CD14-positive monocyte (primary cell): Measurements from ENCODE around the gene POR. TPM values are rescaled to one million over a fixed set of nuclear protein-coding genes. Genes with fewer than 3 reads are reported as not detected.
A peak's percentile ranks its signal among the peaks of the same experiment; 100 is the strongest.

Experiments used
- DNase-seq, 3 donors: peaks; one replicate each; pipeline ENCODE4 v3.0.0-alpha.2; 2011 to 2022
- H2AFZ ChIP-seq: 2 replicates; pipeline ENCODE4 v1.6.0; 2012; ENCODE audit warnings: mild to moderate bottlenecking, low read depth, low read length, inconsistent platforms; ENCODE audit not compliant: insufficient read depth, poor library complexity, severe bottlenecking
- H3K27ac ChIP-seq, 2 donors: 1 replicate in 1 of 2; 2 replicates in 1 of 2; pipeline ENCODE4 v1.5.1; 2012 to 2013; ENCODE audit warnings: low read length in 2 of 2, control low read depth in 1 of 2, inconsistent platforms in 1 of 2, low read depth in 1 of 2, mild to moderate bottlenecking in 1 of 2
- H3K27me3 ChIP-seq, 2 donors: one replicate each; pipeline versions ENCODE4 v1.6.0 to v1.6.1; 2011 to 2013; ENCODE audit warnings: low read length in 2 of 2; ENCODE audit not compliant: control insufficient read depth in 2 of 2, insufficient read depth in 2 of 2
- H3K36me3 ChIP-seq, 2 donors: replicated peaks in 1 of 2; 1 replicate in 1 of 2; 2 replicates in 1 of 2; pipeline versions ENCODE4 v1.5.1 to v1.6.1; 2012 to 2013; ENCODE audit warnings: low read length in 2 of 2, control low read depth in 1 of 2, inconsistent platforms in 1 of 2, mild to moderate bottlenecking in 1 of 2; ENCODE audit not compliant: insufficient read depth in 2 of 2, control insufficient read depth in 1 of 2
- H3K4me1 ChIP-seq, 2 donors: 1 replicate in 1 of 2; 2 replicates in 1 of 2; pipeline versions ENCODE4 v1.5.1 to v1.6.1; 2012 to 2013; ENCODE audit warnings: low read length in 2 of 2, control low read depth in 1 of 2, inconsistent platforms in 1 of 2, mild to moderate bottlenecking in 1 of 2, moderate library complexity in 1 of 2; ENCODE audit not compliant: insufficient read depth in 2 of 2, control insufficient read depth in 1 of 2
- H3K4me2 ChIP-seq: replicated peaks from 2 replicates; pipeline ENCODE3; 2012; ENCODE audit warnings: low read length, moderate library complexity, mild to moderate bottlenecking; ENCODE audit not compliant: poor library complexity, severe bottlenecking; ENCODE audit errors: extremely low read depth
- H3K4me3 ChIP-seq, 3 experiments: fragments of 200-600 bp in 1 of 3; sonication (generic) in 1 of 3; replicated peaks in 1 of 3; 1 replicate in 2 of 3; 2 replicates in 1 of 3; pipeline ENCODE4 v1.5.1; 2011 to 2013; ENCODE audit warnings: low read length in 3 of 3, mild to moderate bottlenecking in 3 of 3, control low read depth in 2 of 3, low read depth in 2 of 3, inconsistent platforms in 1 of 3, moderate library complexity in 1 of 3
- H3K79me2 ChIP-seq: 2 replicates; pipeline ENCODE4 v1.6.0; 2012; ENCODE audit warnings: mild to moderate bottlenecking, control low read depth, inconsistent platforms, low read length, moderate library complexity; ENCODE audit not compliant: insufficient read depth
- H3K9ac ChIP-seq: 2 replicates; pipeline ENCODE4 v1.6.0; 2017; ENCODE audit warnings: low read length, mild to moderate bottlenecking; ENCODE audit not compliant: insufficient read depth, poor library complexity, severe bottlenecking
- H3K9me3 ChIP-seq, 2 donors: replicated peaks in 1 of 2; 1 replicate in 1 of 2; 2 replicates in 1 of 2; pipeline versions ENCODE4 v1.5.1 to v1.6.1; 2012 to 2013; ENCODE audit warnings: low read length in 2 of 2, control low read depth in 1 of 2; ENCODE audit not compliant: control insufficient read depth in 1 of 2, insufficient read depth in 1 of 2
- H4K20me1 ChIP-seq: 2 replicates; pipeline ENCODE4 v1.6.0; 2012; ENCODE audit warnings: mild to moderate bottlenecking, low read length, control low read depth, moderate library complexity; ENCODE audit not compliant: insufficient read depth
- H3K27ac Mint-ChIP-seq, 7 donors: one replicate each; pipeline ENCODE4 v1.8.0; 2020; ENCODE audit warnings: mild to moderate bottlenecking in 7 of 7, mixed read lengths in 7 of 7, moderate library complexity in 6 of 7, inconsistent platforms in 2 of 7
- H3K27me3 Mint-ChIP-seq, 3 donors: one replicate each; pipeline ENCODE4 v1.8.0; 2021 to 2022; ENCODE audit warnings: low read depth in 3 of 3, mild to moderate bottlenecking in 3 of 3, mixed read lengths in 3 of 3, moderate library complexity in 3 of 3, inconsistent platforms in 1 of 3
- H3K36me3 Mint-ChIP-seq, 2 donors: one replicate each; pipeline ENCODE4 v1.8.0; 2020; ENCODE audit warnings: mixed read lengths in 2 of 2, inconsistent platforms in 1 of 2, mild to moderate bottlenecking in 1 of 2
- H3K4me1 Mint-ChIP-seq: one replicate; pipeline ENCODE4 v1.8.0; 2020; ENCODE audit warnings: mild to moderate bottlenecking, mixed read lengths
- H3K4me3 Mint-ChIP-seq, 2 donors: one replicate each; pipeline ENCODE4 v1.8.0; 2020; ENCODE audit warnings: mild to moderate bottlenecking in 2 of 2, mixed read lengths in 2 of 2, moderate library complexity in 1 of 2
- H3K9me3 Mint-ChIP-seq, 7 donors: one replicate each; pipeline ENCODE4 v1.8.0; 2020 to 2022; ENCODE audit warnings: mixed read lengths in 7 of 7, mild to moderate bottlenecking in 6 of 7, moderate library complexity in 6 of 7, inconsistent platforms in 2 of 7
- WGBS: methylation state at CpG from one replicate; pipeline ENCODE4 v1.1.5; 2013; ENCODE audit warnings: missing lambda C conversion rate; ENCODE audit not compliant: insufficient coverage; 5-methylcytosine and 5-hydroxymethylcytosine counted together
- intact Hi-C, 2 donors: fragments of 100-400 bp; cut with micrococcal nuclease; formaldehyde crosslinking; loops; one replicate each; pipeline versions ENCODE4 v1.15.0 to v1.15.1; 2023
- polyA plus RNA-seq, 3 donors: library from polyadenylated mRNA; depleted of rRNA in 1 of 3; unstranded in 2 of 3; stranded (reverse) in 1 of 3; fragments of 300-500 nt in 2 of 3; fragments of >200 nt in 1 of 3; fragmentation: Illumina TruSeq in 2 of 3; gene quantifications; 1 replicate in 2 of 3; 2 replicates in 1 of 3; pipeline ENCODE4 v1.2.3, GENCODE V29; 2012 to 2021
- TF ChIP-seq, protein P1 (sequence below): fragments of 200-600 bp; IDR thresholded peaks from one replicate; pipeline ENCODE4 v1.8.0; 2022; ENCODE audit warnings: antibody characterized with exemption, mild to moderate bottlenecking

POR gene
- polyA plus RNA-seq, 3 donors: 90.5 to 102 (median 98.1) TPM

DNA sequence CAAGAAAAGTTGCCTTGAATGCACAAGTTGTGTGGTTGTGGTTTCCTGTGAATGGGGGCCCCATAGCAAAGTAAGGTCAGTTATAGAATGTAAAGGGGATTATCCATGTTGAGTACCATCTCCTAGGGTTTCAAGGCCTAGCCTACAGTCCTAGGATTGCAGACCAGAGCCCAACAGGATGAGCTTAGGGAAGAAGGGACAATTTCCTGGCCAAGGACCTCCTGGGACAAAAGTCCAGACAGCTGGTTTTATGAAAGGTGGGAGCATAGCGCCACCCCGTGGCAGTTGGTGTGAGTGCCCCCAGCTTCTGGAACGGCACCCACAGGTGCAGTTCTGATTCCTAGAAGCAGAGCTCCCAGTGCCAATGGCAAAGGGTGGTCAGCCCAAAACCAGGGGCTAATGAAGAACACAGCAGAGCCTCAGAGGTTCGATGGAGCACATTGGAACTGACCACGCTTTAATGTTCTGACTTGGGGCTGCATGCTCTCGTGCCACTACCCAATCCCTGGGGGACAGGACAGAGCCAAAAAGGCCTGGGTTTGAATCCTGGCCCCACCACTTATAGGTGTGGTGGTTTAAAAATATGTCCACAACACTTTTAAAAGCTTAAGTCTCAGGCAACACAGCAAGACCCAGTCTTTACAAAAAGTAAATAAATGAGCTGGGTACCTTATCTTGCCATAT lies 105.2 kb downstream of the POR start:
- Histone ChIP-seq H3K4me3 (no peak overlapping the region), H3K27ac (no peak overlapping the region), H2AFZ (no peak overlapping the region), H3K27me3 (no peaks in the 10 kb centered on the region), H3K9ac (no peak overlapping the region), H3K4me2 (no peak overlapping the region), H3K4me1 (peaks cover 16 to 18% of the 10 kb centered on the region in 2 donors), H3K79me2 (no peaks in the 10 kb centered on the region), H3K36me3 (peaks cover 12 to 43% of the 10 kb centered on the region in 2 donors), H3K9me3 (no peaks in the 10 kb centered on the region), H4K20me1 (no peaks in the 10 kb centered on the region)
- peaks cover 17% of the 10 kb centered on the region for H3K4me1 Mint-ChIP-seq
- no peak overlapping the region for H3K4me3 Mint-ChIP-seq
- DNase-seq: peak; percentile 58 to 76 (median 74)
- 42% methylated on average over 5 of the region's 6 CpGs for WGBS
- H3K27ac Mint-ChIP-seq: peak overlapping the region in 1 of 7 donors; percentile 76
- intact Hi-C loops: loop anchor here (2.0 to 10.0 kb wide), 2 partner anchors 153 to 245 kb away; partner anchors contain the start of gene CCL26 (in 2 of the 2)
- TF ChIP-seq, protein P1, sequence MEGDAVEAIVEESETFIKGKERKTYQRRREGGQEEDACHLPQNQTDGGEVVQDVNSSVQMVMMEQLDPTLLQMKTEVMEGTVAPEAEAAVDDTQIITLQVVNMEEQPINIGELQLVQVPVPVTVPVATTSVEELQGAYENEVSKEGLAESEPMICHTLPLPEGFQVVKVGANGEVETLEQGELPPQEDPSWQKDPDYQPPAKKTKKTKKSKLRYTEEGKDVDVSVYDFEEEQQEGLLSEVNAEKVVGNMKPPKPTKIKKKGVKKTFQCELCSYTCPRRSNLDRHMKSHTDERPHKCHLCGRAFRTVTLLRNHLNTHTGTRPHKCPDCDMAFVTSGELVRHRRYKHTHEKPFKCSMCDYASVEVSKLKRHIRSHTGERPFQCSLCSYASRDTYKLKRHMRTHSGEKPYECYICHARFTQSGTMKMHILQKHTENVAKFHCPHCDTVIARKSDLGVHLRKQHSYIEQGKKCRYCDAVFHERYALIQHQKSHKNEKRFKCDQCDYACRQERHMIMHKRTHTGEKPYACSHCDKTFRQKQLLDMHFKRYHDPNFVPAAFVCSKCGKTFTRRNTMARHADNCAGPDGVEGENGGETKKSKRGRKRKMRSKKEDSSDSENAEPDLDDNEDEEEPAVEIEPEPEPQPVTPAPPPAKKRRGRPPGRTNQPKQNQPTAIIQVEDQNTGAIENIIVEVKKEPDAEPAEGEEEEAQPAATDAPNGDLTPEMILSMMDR: peak; percentile 93
- no peaks in the 10 kb centered on the region for H3K9me3 Mint-ChIP-seq
- peaks cover 41 to 65% of the 10 kb centered on the region in 2 donors for H3K36me3 Mint-ChIP-seq
- peaks cover 0 to 2% (median 1%) of the 10 kb centered on the region in 3 donors for H3K27me3 Mint-ChIP-seq

GRCh38 chr7:76022026-76022780 lies 107.2 kb downstream of the POR start:
- Histone ChIP-seq H4K20me1 (no peaks in the 10 kb centered on the region), H3K27ac (peak overlapping the region in 1 of 2 donors; percentile 50), H3K4me3 (peak overlapping the region in 1 of 3 experiments; percentile 52), H2AFZ (no peak overlapping the region), H3K79me2 (no peaks in the 10 kb centered on the region), H3K9ac (no peak overlapping the region), H3K36me3 (peaks cover 12 to 46% of the 10 kb centered on the region in 2 donors), H3K4me1 (peaks cover 16 to 18% of the 10 kb centered on the region in 2 donors), H3K9me3 (no peaks in the 10 kb centered on the region), H3K27me3 (no peaks in the 10 kb centered on the region), H3K4me2 (peak overlapping the region; percentile 73)
- intact Hi-C loops: loop anchor here (10.0 kb wide), 1 partner anchor 247 kb away; the partner anchor contains the start of gene CCL26 (in 2 of the 2)
- DNase-seq: peak in 1 of 3 donors; percentile 7
- H3K4me1 Mint-ChIP-seq: peaks cover 17% of the 10 kb centered on the region
- peak overlapping the region; percentile 68 to 84 for H3K4me3 Mint-ChIP-seq
- TF ChIP-seq, protein P1: no peak
- no peaks in the 10 kb centered on the region for H3K9me3 Mint-ChIP-seq
- H3K27ac Mint-ChIP-seq: peak overlapping the region in 6 of 7 donors; percentile 75 to 92 (median 84)
- peaks cover 0 to 2% (median 1%) of the 10 kb centered on the region in 3 donors for H3K27me3 Mint-ChIP-seq
- peaks cover 43 to 70% of the 10 kb centered on the region in 2 donors for H3K36me3 Mint-ChIP-seq
- WGBS: 92% methylated on average over 2 of the region's 7 CpGs
